ENCODE measurements around the gene LAMB1.

LAMB1 gene

GRCh38 chr7:107909445-107909844 lies 93.5 kb downstream of the LAMB1 start:
- H3K14ac ChIP-seq (ENCODE audit: low read length) = no peak overlapping the region
- no peak overlapping the region for H2AFZ ChIP-seq (ENCODE audit: low read length)
- no peak overlapping the region for H2AK5ac ChIP-seq (ENCODE audit: low read depth, low read length)
- no peak overlapping the region for H3K27ac ChIP-seq (replicated peaks; ENCODE audit: low read length)
- peaks cover 12 to 97% of the 10 kb centered on the region in 2 donors for H3K36me3 ChIP-seq (replicated peaks in 1 of 2; ENCODE audit: control insufficient read depth in 2 of 2, insufficient read depth in 2 of 2, low read length in 2 of 2)
- no peak overlapping the region for H2BK120ac ChIP-seq (ENCODE audit: low read depth, low read length)
- H3K9ac ChIP-seq (ENCODE audit: low read depth, low read length, poor library complexity) = no peak overlapping the region
- H3K18ac ChIP-seq (ENCODE audit: low read length) = no peak overlapping the region
- no peaks in the 10 kb centered on the region for H3K27me3 ChIP-seq (ENCODE audit: control insufficient read depth in 3 of 3, insufficient read depth in 3 of 3, low read depth in 1 of 3, low read length in 3 of 3)
- DNase-seq (ENCODE audit: low spot score) = no peak
- H4K91ac ChIP-seq (ENCODE audit: low read depth, low read length, poor library complexity) = no peak overlapping the region
- H4K8ac ChIP-seq (ENCODE audit: low read depth, low read length) = no peak overlapping the region
- H2BK5ac ChIP-seq (ENCODE audit: low read length) = no peak overlapping the region
- H3K79me1 ChIP-seq (ENCODE audit: low read depth, low read length) = no peaks in the 10 kb centered on the region
- no CpG with 5 or more reads among the region's 1 CpG for WGBS, 2 donors (ENCODE audit: extremely low coverage in 2 of 2, insufficient read length in 2 of 2, insufficient replicate concordance in 1 of 2)
- H2BK15ac ChIP-seq (ENCODE audit: low read length) = no peak overlapping the region
- no peaks in the 10 kb centered on the region for H3K4me1 ChIP-seq (ENCODE audit: control insufficient read depth in 2 of 2, insufficient read depth in 1 of 2, low read depth in 1 of 2, low read length in 2 of 2)
- no peak overlapping the region for H2BK12ac ChIP-seq (ENCODE audit: low read length)
- no peak overlapping the region for H3K4me3 ChIP-seq (ENCODE audit: low read length in 2 of 2)
- no peak overlapping the region for H3K4me2 ChIP-seq (ENCODE audit: insufficient read depth, low read length, poor library complexity, severe bottlenecking)
- H3K23ac ChIP-seq (ENCODE audit: low read depth, low read length, poor library complexity) = no peak overlapping the region
- no peak overlapping the region for H3K4ac ChIP-seq (ENCODE audit: low read length)
- no peaks in the 10 kb centered on the region for H3K9me3 ChIP-seq (replicated peaks in 1 of 2; ENCODE audit: control insufficient read depth in 2 of 2, insufficient read depth in 1 of 2, low read depth in 1 of 2, low read length in 2 of 2)

GRCh38 chr7:107907790-107908189 lies 95.2 kb downstream of the LAMB1 start:
- H2AK5ac ChIP-seq (ENCODE audit: low read depth, low read length) = no peak overlapping the region
- no peak overlapping the region for H3K27ac ChIP-seq (replicated peaks; ENCODE audit: low read length)
- H3K4me2 ChIP-seq (ENCODE audit: insufficient read depth, low read length, poor library complexity, severe bottlenecking) = no peak overlapping the region
- no peak overlapping the region for H3K9ac ChIP-seq (ENCODE audit: low read depth, low read length, poor library complexity)
- no peak overlapping the region for H2BK15ac ChIP-seq (ENCODE audit: low read length)
- no peaks in the 10 kb centered on the region for H3K27me3 ChIP-seq (ENCODE audit: control insufficient read depth in 3 of 3, insufficient read depth in 3 of 3, low read depth in 1 of 3, low read length in 3 of 3)
- no peak overlapping the region for H2BK12ac ChIP-seq (ENCODE audit: low read length)
- H3K4me3 ChIP-seq (ENCODE audit: low read length in 2 of 2) = no peak overlapping the region
- H3K14ac ChIP-seq (ENCODE audit: low read length) = no peak overlapping the region
- H3K23ac ChIP-seq (ENCODE audit: low read depth, low read length, poor library complexity) = no peak overlapping the region
- H3K4me1 ChIP-seq (ENCODE audit: control insufficient read depth in 2 of 2, insufficient read depth in 1 of 2, low read depth in 1 of 2, low read length in 2 of 2) = no peaks in the 10 kb centered on the region
- H3K79me1 ChIP-seq (ENCODE audit: low read depth, low read length) = no peaks in the 10 kb centered on the region
- H3K36me3 ChIP-seq (replicated peaks in 1 of 2; ENCODE audit: control insufficient read depth in 2 of 2, insufficient read depth in 2 of 2, low read length in 2 of 2) = peaks cover 12 to 99% of the 10 kb centered on the region in 2 donors
- H3K4ac ChIP-seq (ENCODE audit: low read length) = no peak overlapping the region
- no peak overlapping the region for H2AFZ ChIP-seq (ENCODE audit: low read length)
- no CpG with 5 or more reads among the region's 2 CpGs for WGBS, 2 donors (ENCODE audit: extremely low coverage in 2 of 2, insufficient read length in 2 of 2, insufficient replicate concordance in 1 of 2)
- no peak overlapping the region for H2BK5ac ChIP-seq (ENCODE audit: low read length)
- H2BK120ac ChIP-seq (ENCODE audit: low read depth, low read length) = no peak overlapping the region
- no peak overlapping the region for H4K8ac ChIP-seq (ENCODE audit: low read depth, low read length)
- H3K9me3 ChIP-seq (replicated peaks in 1 of 2; ENCODE audit: control insufficient read depth in 2 of 2, insufficient read depth in 1 of 2, low read depth in 1 of 2, low read length in 2 of 2) = no peaks in the 10 kb centered on the region
- no peak for DNase-seq (ENCODE audit: low spot score)
- no peak overlapping the region for H3K18ac ChIP-seq (ENCODE audit: low read length)
- H4K91ac ChIP-seq (ENCODE audit: low read depth, low read length, poor library complexity) = no peak overlapping the region

- no peak overlapping the region for H4K8ac ChIP-seq (ENCODE audit: low read depth, low read length)
- H2AFZ ChIP-seq (ENCODE audit: low read length) = no peak overlapping the region
- no peak overlapping the region for H3K18ac ChIP-seq (ENCODE audit: low read length)
- no peak overlapping the region for H3K9ac ChIP-seq (ENCODE audit: low read depth, low read length, poor library complexity)
- no peak overlapping the region for H2BK5ac ChIP-seq (ENCODE audit: low read length)
- H2BK12ac ChIP-seq (ENCODE audit: low read length) = no peak overlapping the region
- no peak overlapping the region for H2BK120ac ChIP-seq (ENCODE audit: low read depth, low read length)
- peaks cover 5 to 68% of the 10 kb centered on the region in 2 donors for H3K36me3 ChIP-seq (replicated peaks in 1 of 2; ENCODE audit: control insufficient read depth in 2 of 2, insufficient read depth in 2 of 2, low read length in 2 of 2)
- H4K91ac ChIP-seq (ENCODE audit: low read depth, low read length, poor library complexity) = no peak overlapping the region
- DNase-seq (ENCODE audit: low spot score) = no peak
- H3K79me1 ChIP-seq (ENCODE audit: low read depth, low read length) = no peaks in the 10 kb centered on the region
- no peaks in the 10 kb centered on the region for H3K9me3 ChIP-seq (replicated peaks in 1 of 2; ENCODE audit: control insufficient read depth in 2 of 2, insufficient read depth in 1 of 2, low read depth in 1 of 2, low read length in 2 of 2)
- no peak overlapping the region for H2BK15ac ChIP-seq (ENCODE audit: low read length)
- no peak overlapping the region for H3K4ac ChIP-seq (ENCODE audit: low read length)
- peak overlapping the region; percentile 14 for H3K27ac ChIP-seq (replicated peaks; ENCODE audit: low read length)
- H3K4me2 ChIP-seq (ENCODE audit: insufficient read depth, low read length, poor library complexity, severe bottlenecking) = no peak overlapping the region
- H3K27me3 ChIP-seq (ENCODE audit: control insufficient read depth in 3 of 3, insufficient read depth in 3 of 3, low read depth in 1 of 3, low read length in 3 of 3) = no peaks in the 10 kb centered on the region
- H3K14ac ChIP-seq (ENCODE audit: low read length) = no peak overlapping the region
- H3K23ac ChIP-seq (ENCODE audit: low read depth, low read length, poor library complexity) = no peak overlapping the region
- H3K4me1 ChIP-seq (ENCODE audit: control insufficient read depth in 2 of 2, insufficient read depth in 1 of 2, low read depth in 1 of 2, low read length in 2 of 2) = peaks cover 0 to 3% of the 10 kb centered on the region in 2 donors
- no peak overlapping the region for H3K4me3 ChIP-seq (ENCODE audit: low read length in 2 of 2)
- no peak overlapping the region for H2AK5ac ChIP-seq (ENCODE audit: low read depth, low read length)
Observed at GRCh38 chr7:107902381-107902780, 100.6 kb downstream of the LAMB1 start.

DNA sequence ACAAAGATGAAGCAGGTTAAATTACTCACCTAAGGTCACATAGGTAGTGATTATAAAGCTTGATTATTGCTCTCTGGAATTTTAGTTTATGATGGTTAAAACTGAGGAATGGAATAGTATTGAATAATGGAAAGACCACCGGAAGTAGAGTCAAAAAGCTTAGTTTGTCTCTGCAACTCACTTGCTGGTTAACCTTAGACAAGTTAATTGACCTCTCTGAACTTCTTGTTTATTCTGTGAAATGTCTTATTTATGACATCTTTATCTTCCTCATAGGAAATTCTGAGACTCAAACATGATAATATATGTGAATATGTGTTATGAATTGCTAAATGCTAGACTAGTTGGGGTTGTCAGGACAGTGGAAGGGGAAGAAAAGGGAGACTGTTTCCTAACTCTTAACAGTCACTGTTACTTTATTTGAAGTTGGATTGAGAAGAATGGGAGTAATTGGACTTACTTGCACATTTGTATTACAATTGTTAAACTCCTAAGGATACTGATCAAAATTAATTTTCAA lies 102.4 kb downstream of the LAMB1 start:
- Histone ChIP-seq H3K27me3 (ENCODE audit: control insufficient read depth in 3 of 3, insufficient read depth in 3 of 3, low read depth in 1 of 3, low read length in 3 of 3) (no peaks in the 10 kb centered on the region), H4K8ac (ENCODE audit: low read depth, low read length) (no peak overlapping the region), H2BK12ac (ENCODE audit: low read length) (no peak overlapping the region), H2BK5ac (ENCODE audit: low read length) (no peak overlapping the region), H3K4ac (ENCODE audit: low read length) (no peak overlapping the region), H2AK5ac (ENCODE audit: low read depth, low read length) (no peak overlapping the region), H3K79me1 (ENCODE audit: low read depth, low read length) (no peaks in the 10 kb centered on the region), H2BK120ac (ENCODE audit: low read depth, low read length) (no peak overlapping the region), H2AFZ (ENCODE audit: low read length) (no peak overlapping the region), H3K4me1 (ENCODE audit: control insufficient read depth in 2 of 2, insufficient read depth in 1 of 2, low read depth in 1 of 2, low read length in 2 of 2) (peaks cover 0 to 3% of the 10 kb centered on the region in 2 donors), H3K36me3 (replicated peaks in 1 of 2; ENCODE audit: control insufficient read depth in 2 of 2, insufficient read depth in 2 of 2, low read length in 2 of 2) (peaks cover 4 to 66% of the 10 kb centered on the region in 2 donors), H3K27ac (replicated peaks; ENCODE audit: low read length) (no peak overlapping the region), H3K9ac (ENCODE audit: low read depth, low read length, poor library complexity) (no peak overlapping the region), H3K23ac (ENCODE audit: low read depth, low read length, poor library complexity) (no peak overlapping the region), H3K9me3 (replicated peaks in 1 of 2; ENCODE audit: control insufficient read depth in 2 of 2, insufficient read depth in 1 of 2, low read depth in 1 of 2, low read length in 2 of 2) (no peaks in the 10 kb centered on the region), H3K4me2 (ENCODE audit: insufficient read depth, low read length, poor library complexity, severe bottlenecking) (no peak overlapping the region), H3K14ac (ENCODE audit: low read length) (no peak overlapping the region), H4K91ac (ENCODE audit: low read depth, low read length, poor library complexity) (no peak overlapping the region), H3K18ac (ENCODE audit: low read length) (no peak overlapping the region), H2BK15ac (ENCODE audit: low read length) (no peak overlapping the region), H3K4me3 (ENCODE audit: low read length in 2 of 2) (no peak overlapping the region)
- no CpG with 5 or more reads among the region's 1 CpG for WGBS, 2 donors (ENCODE audit: extremely low coverage in 2 of 2, insufficient read length in 2 of 2, insufficient replicate concordance in 1 of 2)
- no peak for DNase-seq (ENCODE audit: low spot score)
